Astrocyte (in vitro differentiated cells and primary cell): Measurements from ENCODE around the gene CTDP1. TPM values are rescaled to one million over a fixed set of nuclear protein-coding genes. Genes with fewer than 3 reads are reported as not detected.

ENCODE experiments used
- DNase-seq: peaks from one replicate; pipeline ENCODE4 v3.0.0-alpha.2; 2010; ENCODE audit warnings: low read depth
- FAIRE-seq: peaks from 2 replicates; lab custom pipeline; 2011; peaks lifted over from hg19 to GRCh38; lab: Jason Lieb, UNC
- H2AFZ ChIP-seq: 2 replicates; pipeline ENCODE4 v1.6.0; 2012; ENCODE audit warnings: low read depth, low read length, inconsistent platforms
- H3K27ac ChIP-seq: 2 replicates; pipeline ENCODE4 v1.5.1; 2011; ENCODE audit warnings: low read depth, low read length, inconsistent platforms
- H3K27me3 ChIP-seq: 2 replicates; pipeline ENCODE4 v1.6.0; 2011; ENCODE audit warnings: low read length, inconsistent platforms; ENCODE audit not compliant: insufficient read depth
- H3K36me3 ChIP-seq: 2 replicates; pipeline ENCODE4 v1.5.1; 2011; ENCODE audit warnings: low read length, inconsistent platforms; ENCODE audit not compliant: insufficient read depth
- H3K4me1 ChIP-seq: 2 replicates; pipeline ENCODE4 v1.5.1; 2011; ENCODE audit warnings: low read length, inconsistent platforms; ENCODE audit not compliant: insufficient read depth
- H3K4me2 ChIP-seq: 2 replicates; pipeline ENCODE4 v1.6.0; 2012; ENCODE audit warnings: low read length, inconsistent platforms
- H3K4me3 ChIP-seq: 2 replicates; pipeline ENCODE4 v1.5.1; 2011; ENCODE audit warnings: low read depth, mild to moderate bottlenecking, low read length, inconsistent platforms; ENCODE audit not compliant: insufficient read depth
- H3K79me2 ChIP-seq: 2 replicates; pipeline ENCODE4 v1.6.0; 2012; ENCODE audit warnings: mild to moderate bottlenecking, low read length, inconsistent platforms; ENCODE audit not compliant: insufficient read depth
- H3K9ac ChIP-seq: 2 replicates; pipeline ENCODE4 v1.6.0; 2012; ENCODE audit warnings: mild to moderate bottlenecking, low read length, inconsistent platforms
- H3K9me3 ChIP-seq: 2 replicates; pipeline ENCODE4 v1.5.1; 2012; ENCODE audit warnings: low read depth, mild to moderate bottlenecking, low read length, inconsistent platforms; ENCODE audit not compliant: insufficient read depth
- H4K20me1 ChIP-seq: 2 replicates; pipeline ENCODE4 v1.6.0; 2012; ENCODE audit warnings: low read length, inconsistent platforms; ENCODE audit not compliant: insufficient read depth
- H3K27ac Mint-ChIP-seq: one replicate; pipeline ENCODE4 v1.8.0; 2021; ENCODE audit warnings: mild to moderate bottlenecking, mixed read lengths; ENCODE audit not compliant: unreplicated experiment
- H3K27me3 Mint-ChIP-seq: one replicate; pipeline ENCODE4 v1.8.0; 2021; ENCODE audit warnings: low read depth, mixed read lengths; ENCODE audit not compliant: unreplicated experiment
- H3K36me3 Mint-ChIP-seq: one replicate; pipeline ENCODE4 v1.8.0; 2021; ENCODE audit warnings: low read depth, mixed read lengths; ENCODE audit not compliant: unreplicated experiment
- H3K4me1 Mint-ChIP-seq: one replicate; pipeline ENCODE4 v1.8.0; 2021; ENCODE audit warnings: low read depth, mixed read lengths; ENCODE audit not compliant: unreplicated experiment
- H3K4me3 Mint-ChIP-seq: one replicate; pipeline ENCODE4 v1.8.0; 2021; ENCODE audit warnings: mild to moderate bottlenecking, moderate library complexity, mixed read lengths; ENCODE audit not compliant: unreplicated experiment
- H3K9me3 Mint-ChIP-seq: one replicate; pipeline ENCODE4 v1.8.0; 2021; ENCODE audit warnings: mild to moderate bottlenecking, mixed read lengths; ENCODE audit not compliant: unreplicated experiment
- CTCF ChIP-seq: IDR thresholded peaks from 2 replicates; pipeline ENCODE4 v1.5.1; 2011; ENCODE audit warnings: low read depth, mild to moderate bottlenecking, inconsistent platforms, low read length, moderate library complexity; ENCODE audit not compliant: insufficient read depth
- EZH2 ChIP-seq: IDR thresholded peaks from 2 replicates; pipeline ENCODE4 v1.6.1; 2012; ENCODE audit warnings: mild to moderate bottlenecking, low read length, inconsistent platforms; ENCODE audit not compliant: insufficient read depth
- total RNA-seq: library from RNA; stranded (reverse); gene quantifications from 2 replicates; pipeline ENCODE4 v1.2.1, GENCODE V29; 2021

The CTDP1 gene
- total RNA-seq, 1 donor from 2014 or later, result 31.7 TPM

DNA sequence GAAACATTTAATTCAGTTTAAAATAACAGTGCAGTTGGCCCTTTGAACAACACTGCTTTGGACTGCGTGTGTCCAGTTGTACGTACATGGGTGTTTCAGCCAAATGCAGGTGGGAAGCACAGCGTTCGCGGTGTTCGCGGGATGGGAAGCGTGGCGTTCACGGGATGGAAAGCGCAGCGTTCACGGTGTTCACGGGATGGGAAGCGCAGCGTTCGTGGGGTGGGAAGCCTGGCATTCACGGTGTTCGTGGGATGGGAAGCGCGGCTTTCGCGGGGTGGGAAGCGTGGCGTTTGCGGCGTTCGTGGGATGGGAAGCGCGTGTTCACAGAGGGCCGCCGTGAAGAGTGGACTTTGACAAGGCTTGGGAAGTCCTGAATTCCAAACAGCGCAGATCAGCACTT is 47.6 kb downstream of the CTDP1 start:
- no peak overlapping the region for H3K4me2 ChIP-seq
- peaks cover 7% of the 10 kb centered on the region for H4K20me1 ChIP-seq
- H3K79me2 ChIP-seq, result peaks cover 26% of the 10 kb centered on the region
- no peak for TF ChIP-seq EZH2
- no peak for TF ChIP-seq CTCF
- FAIRE-seq (no peak), DNase-seq (no peak)
- peaks cover 28% of the 10 kb centered on the region for H3K36me3 ChIP-seq
- no peak overlapping the region for H3K4me3 Mint-ChIP-seq
- peaks cover 87% of the 10 kb centered on the region for H3K36me3 Mint-ChIP-seq
- no peaks in the 10 kb centered on the region for H3K4me1 ChIP-seq
- peaks cover 51% of the 10 kb centered on the region for H3K9me3 Mint-ChIP-seq
- H3K9me3 ChIP-seq, result peaks cover 44% of the 10 kb centered on the region
- no peaks in the 10 kb centered on the region for H3K27me3 Mint-ChIP-seq
- no peaks in the 10 kb centered on the region for H3K27me3 ChIP-seq
- no peak overlapping the region for H3K27ac ChIP-seq
- H3K4me1 Mint-ChIP-seq, result no peaks in the 10 kb centered on the region
- no peak overlapping the region for H3K9ac ChIP-seq
- H3K27ac Mint-ChIP-seq, result no peak overlapping the region
- H2AFZ ChIP-seq, result no peak overlapping the region
- H3K4me3 ChIP-seq, result no peak overlapping the region

DNA sequence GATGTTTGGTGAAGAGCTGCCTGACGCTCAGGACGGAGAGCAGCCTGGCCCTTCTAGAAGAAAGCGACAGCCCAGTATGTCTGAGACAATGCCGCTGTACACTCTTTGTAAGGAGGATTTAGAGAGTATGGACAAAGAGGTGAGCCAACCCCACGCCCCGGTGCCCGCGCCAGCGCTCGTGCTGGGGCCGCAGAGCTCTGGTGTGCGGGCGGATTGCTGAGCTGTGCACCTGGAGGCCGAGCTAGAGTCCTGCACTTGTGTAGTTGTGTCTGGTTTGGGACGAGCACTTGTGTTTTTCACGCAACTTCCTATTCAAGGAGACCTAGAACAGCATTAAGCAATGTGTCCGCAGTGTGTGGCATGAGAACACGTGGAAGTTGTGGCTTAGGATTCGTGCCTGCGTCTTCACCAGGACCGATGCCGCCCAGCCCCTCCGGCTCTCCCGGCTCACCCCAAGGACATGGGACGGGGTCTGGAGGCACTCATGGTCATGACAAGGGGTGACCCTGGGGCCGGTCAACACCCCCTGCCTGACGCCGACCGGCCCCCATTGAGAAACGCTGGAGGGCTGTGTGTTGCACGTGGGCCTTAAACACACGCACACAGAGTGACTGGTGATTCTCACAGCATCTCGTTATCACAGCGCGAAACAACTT is 49.5 kb downstream of the CTDP1 start:
- DNase-seq (no peak), FAIRE-seq (no peak)
- H3K27me3 ChIP-seq, result no peaks in the 10 kb centered on the region
- Mint-ChIP-seq H3K9me3 (peaks cover 62% of the 10 kb centered on the region), H3K36me3 (peaks cover 94% of the 10 kb centered on the region), H3K27ac (no peak overlapping the region), H3K4me3 (no peak overlapping the region), H3K4me1 (no peaks in the 10 kb centered on the region), H3K27me3 (no peaks in the 10 kb centered on the region)
- H3K36me3 ChIP-seq, result peaks cover 32% of the 10 kb centered on the region
- H3K4me2 ChIP-seq, result no peak overlapping the region
- H2AFZ ChIP-seq, result no peak overlapping the region
- H3K9ac ChIP-seq, result no peak overlapping the region
- TF ChIP-seq CTCF, result no peak
- no peak for TF ChIP-seq EZH2
- no peak overlapping the region for H3K4me3 ChIP-seq
- H3K27ac ChIP-seq, result no peak overlapping the region
- peaks cover 14% of the 10 kb centered on the region for H3K79me2 ChIP-seq
- H3K4me1 ChIP-seq, result no peaks in the 10 kb centered on the region
- H3K9me3 ChIP-seq, result peaks cover 60% of the 10 kb centered on the region
- H4K20me1 ChIP-seq, result peaks cover 7% of the 10 kb centered on the region

GRCh38 chr18:79729611-79730010 is 50.0 kb downstream of the CTDP1 start:
- no peak overlapping the region for H2AFZ ChIP-seq
- peaks cover 14% of the 10 kb centered on the region for H3K79me2 ChIP-seq
- H3K27me3 Mint-ChIP-seq, result no peaks in the 10 kb centered on the region
- no peak overlapping the region for H3K27ac ChIP-seq
- H3K9me3 Mint-ChIP-seq, result peaks cover 65% of the 10 kb centered on the region
- H3K9ac ChIP-seq, result no peak overlapping the region
- peaks cover 7% of the 10 kb centered on the region for H4K20me1 ChIP-seq
- no peaks in the 10 kb centered on the region for H3K4me1 Mint-ChIP-seq
- H3K4me3 ChIP-seq, result no peak overlapping the region
- TF ChIP-seq CTCF (no peak), EZH2 (no peak)
- H3K4me1 ChIP-seq, result no peaks in the 10 kb centered on the region
- FAIRE-seq (no peak), DNase-seq (no peak)
- no peaks in the 10 kb centered on the region for H3K27me3 ChIP-seq
- peaks cover 93% of the 10 kb centered on the region for H3K36me3 Mint-ChIP-seq
- H3K36me3 ChIP-seq, result peaks cover 32% of the 10 kb centered on the region
- H3K4me3 Mint-ChIP-seq, result no peak overlapping the region
- H3K9me3 ChIP-seq, result peaks cover 65% of the 10 kb centered on the region
- no peak overlapping the region for H3K4me2 ChIP-seq
- H3K27ac Mint-ChIP-seq, result no peak overlapping the region
